BE2C (cell line): ENCODE results near the gene ANKRD44.

Source experiments
- DNase-seq: peaks from one replicate; pipeline ENCODE4 v3.0.0-alpha.2; 2020
- H3K27me3 ChIP-seq: fragments of 250-450 bp; sonication (Bioruptor Pico); 2 replicates; pipeline ENCODE4 v1.5.1; 2020; ENCODE audit warnings: mild to moderate bottlenecking
- H3K36me3 ChIP-seq: fragments of 250-450 bp; sonication (Bioruptor Pico); 2 replicates; pipeline ENCODE4 v1.5.1; 2020; ENCODE audit warnings: mild to moderate bottlenecking
- H3K4me1 ChIP-seq: fragments of 250-450 bp; sonication (Bioruptor Pico); 2 replicates; pipeline ENCODE4 v1.5.1; 2020
- H3K4me3 ChIP-seq: 2 replicates; pipeline ENCODE4 v1.5.1; 2011; ENCODE audit warnings: low read depth, low read length
- H3K9me3 ChIP-seq: fragments of 250-450 bp; sonication (Bioruptor Pico); 2 replicates; pipeline ENCODE4 v1.5.1; 2020
- CTCF ChIP-seq: IDR thresholded peaks from 2 replicates; pipeline ENCODE4 v1.5.1; 2012; ENCODE audit warnings: mild to moderate bottlenecking, low read depth, low read length

Gene ANKRD44

GRCh38 chr2:197130318-197130717, 180.3 kb downstream of the ANKRD44 start:
- Histone ChIP-seq H3K27me3 (no peaks in the 10 kb centered on the region), H3K36me3 (no peaks in the 10 kb centered on the region; the same call in 1 of the 2 replicates), H3K4me3 (no peak overlapping the region), H3K9me3 (no peaks in the 10 kb centered on the region), H3K4me1 (no peaks in the 10 kb centered on the region)
- no peak for DNase-seq
- no peak for TF ChIP-seq CTCF

- no peaks in the 10 kb centered on the region for H3K9me3 ChIP-seq
- H3K27me3 ChIP-seq = no peaks in the 10 kb centered on the region
- DNase-seq = no peak
- TF ChIP-seq CTCF = no peak
- no peak overlapping the region for H3K4me3 ChIP-seq
- H3K4me1 ChIP-seq = no peaks in the 10 kb centered on the region
- H3K36me3 ChIP-seq = no peaks in the 10 kb centered on the region; the same call in 1 of the 2 replicates
These were observed 181.7 kb downstream of the ANKRD44 start for GRCh38 chr2:197128897-197129296.

- DNase-seq = no peak
- no peaks in the 10 kb centered on the region for H3K27me3 ChIP-seq
- H3K4me3 ChIP-seq = no peak overlapping the region
- no peaks in the 10 kb centered on the region; the same call in 1 of the 2 replicates for H3K36me3 ChIP-seq
- TF ChIP-seq CTCF = no peak
- H3K9me3 ChIP-seq = no peaks in the 10 kb centered on the region
- H3K4me1 ChIP-seq = no peaks in the 10 kb centered on the region
These were observed 182.5 kb downstream of the ANKRD44 start for GRCh38 chr2:197128126-197128525.

- TF ChIP-seq CTCF = no peak
- H3K36me3 ChIP-seq = no peaks in the 10 kb centered on the region
- H3K4me1 ChIP-seq = no peaks in the 10 kb centered on the region
- H3K4me3 ChIP-seq = no peak overlapping the region
- no peaks in the 10 kb centered on the region for H3K9me3 ChIP-seq
- no peak for DNase-seq
- H3K27me3 ChIP-seq = no peaks in the 10 kb centered on the region
These were observed 183.8 kb downstream of the ANKRD44 start for GRCh38 chr2:197126630-197127352.

- no peaks in the 10 kb centered on the region for H3K36me3 ChIP-seq
- H3K4me3 ChIP-seq = no peak overlapping the region
- TF ChIP-seq CTCF = no peak
- no peaks in the 10 kb centered on the region for H3K4me1 ChIP-seq
- H3K9me3 ChIP-seq = no peaks in the 10 kb centered on the region
- DNase-seq = no peak
- no peaks in the 10 kb centered on the region for H3K27me3 ChIP-seq
These were observed 185.8 kb downstream of the ANKRD44 start for GRCh38 chr2:197124639-197125390.

GRCh38 chr2:197122821-197123220, 187.8 kb downstream of the ANKRD44 start:
- DNase-seq = no peak
- Histone ChIP-seq H3K9me3 (no peaks in the 10 kb centered on the region), H3K27me3 (no peaks in the 10 kb centered on the region), H3K4me1 (no peaks in the 10 kb centered on the region), H3K4me3 (no peak overlapping the region), H3K36me3 (no peaks in the 10 kb centered on the region)
- no peak for TF ChIP-seq CTCF
